HG02852 (cell line): Measurements from ENCODE around the gene CYP39A1.
"Not testable (repeated sequence)": the region's sequence is repeated elsewhere in the genome, so short reads cannot be mapped to it uniquely, and the experiment has no call there.

Source experiments
- ATAC-seq: cut with Tn5 transposase; IDR thresholded peaks from one replicate; pipeline ENCODE4 v1.9.1; 2021; ENCODE audit warnings: mild to moderate bottlenecking, moderate library complexity; ENCODE audit not compliant: unreplicated experiment

CYP39A1 gene

GRCh38 chr6:46648869-46649492, 3.6 kb downstream of the CYP39A1 start:
- no peak for ATAC-seq

- ATAC-seq, result not testable (repeated sequence)
These were observed 4.5 kb downstream of the CYP39A1 start for GRCh38 chr6:46648108-46648507.

GRCh38 chr6:46645265-46645664, 7.4 kb downstream of the CYP39A1 start:
- ATAC-seq, result no peak

- ATAC-seq, result no peak
These were observed 9.5 kb downstream of the CYP39A1 start for GRCh38 chr6:46642928-46643751.

GRCh38 chr6:46638650-46639049, 14.0 kb downstream of the CYP39A1 start:
- ATAC-seq, result no peak

GRCh38 chr6:46637933-46638332, 14.7 kb downstream of the CYP39A1 start:
- ATAC-seq, result no peak

- no peak for ATAC-seq
These were observed 15.5 kb downstream of the CYP39A1 start for GRCh38 chr6:46637145-46637544.

GRCh38 chr6:46635462-46635861, 17.2 kb downstream of the CYP39A1 start:
- ATAC-seq, result no peak

- ATAC-seq, result no peak
These were observed 20.6 kb downstream of the CYP39A1 start for GRCh38 chr6:46632053-46632452.

GRCh38 chr6:46629691-46630090, 22.9 kb downstream of the CYP39A1 start:
- ATAC-seq, result no peak

- no peak for ATAC-seq
These were observed 23.6 kb downstream of the CYP39A1 start for GRCh38 chr6:46628976-46629375.

- no peak for ATAC-seq
These were observed 24.1 kb downstream of the CYP39A1 start for GRCh38 chr6:46628498-46628897.

GRCh38 chr6:46626976-46627375, 25.6 kb downstream of the CYP39A1 start:
- ATAC-seq, result no peak

- peak; percentile 77 for ATAC-seq
These were observed 26.2 kb downstream of the CYP39A1 start for GRCh38 chr6:46626228-46626909.

GRCh38 chr6:46618726-46619125, 33.9 kb downstream of the CYP39A1 start:
- ATAC-seq, result no peak

- ATAC-seq, result no peak
These were observed 40.0 kb downstream of the CYP39A1 start for GRCh38 chr6:46612645-46613044.

- ATAC-seq, result no peak
These were observed 41.6 kb downstream of the CYP39A1 start for GRCh38 chr6:46610862-46611553.

- ATAC-seq, result no peak
These were observed 46.3 kb downstream of the CYP39A1 start for GRCh38 chr6:46606338-46606737.

GRCh38 chr6:46605091-46605797, 47.4 kb downstream of the CYP39A1 start:
- ATAC-seq, result no peak

GRCh38 chr6:46598215-46598614, 54.4 kb downstream of the CYP39A1 start:
- ATAC-seq, result no peak

GRCh38 chr6:46592740-46593139, 59.9 kb downstream of the CYP39A1 start:
- no peak for ATAC-seq
